Activated naive CD4-positive, alpha-beta T cell treated with anti-CD3 and anti-CD28 coated beads, Interleukin-2, amount 50 U/mL, for 72 hours (primary cell): Measurements from ENCODE around the gene SPEM3. TPM values are rescaled to one million over a fixed set of nuclear protein-coding genes. Genes with fewer than 3 reads are reported as not detected.

ENCODE experiments used
- total RNA-seq, 2 donors: library from RNA; stranded (reverse); gene quantifications; one replicate each; pipeline ENCODE4 v1.2.3, GENCODE V29; 2022

The SPEM3 gene
- total RNA-seq, 2 donors from 2014 or later, result not detected

Other genes with a start within 250 kb of the SPEM3 start
- gene ASGR1, start 249.5 kb upstream of the SPEM3 start, total RNA-seq, result 1 to 10 TPM; 2.0 to 3.9 TPM
- 10 to 100 TPM; 20.1 to 27.1 TPM for gene DLG4, start 209.0 kb upstream of the SPEM3 start, total RNA-seq
- 100 to 1,000 TPM; 360 to 445 TPM for gene ACADVL, start 208.9 kb upstream of the SPEM3 start, total RNA-seq
- gene DVL2, start 194.3 kb upstream of the SPEM3 start, total RNA-seq, result 10 to 100 TPM; 56.2 to 73.4 TPM
- gene PHF23, start 189.4 kb upstream of the SPEM3 start, total RNA-seq, result 10 to 100 TPM; 25.9 to 52.4 TPM
- 100 to 1,000 TPM; 167 to 298 TPM for gene GABARAP, start 186.4 kb upstream of the SPEM3 start, total RNA-seq
- gene CTDNEP1, start 177.1 kb upstream of the SPEM3 start, total RNA-seq, result 100 to 1,000 TPM; 171 to 179 TPM
- 10 to 100 TPM; 45.6 to 62.3 TPM for gene ELP5, start 176.6 kb upstream of the SPEM3 start, total RNA-seq
- 1 to 10 TPM in 1 of 2 donors, under 1 TPM in 1; 0.55 to 1.5 TPM for gene CLDN7, start 166.4 kb upstream of the SPEM3 start, total RNA-seq
- gene SLC2A4, start 147.1 kb upstream of the SPEM3 start, total RNA-seq, result under 1 TPM in 1 of 2 donors, not detected in 1; 0.51 TPM
- gene YBX2, start 134.2 kb upstream of the SPEM3 start, total RNA-seq, result 1 to 10 TPM in 1 of 2 donors, under 1 TPM in 1; 0.18 to 1.7 TPM
- gene EIF5A, start 121.2 kb upstream of the SPEM3 start, total RNA-seq, result 100 to 1,000 TPM; 493 to 836 TPM
- 10 to 100 TPM; 36.3 to 48.6 TPM for gene GPS2, start 113.5 kb upstream of the SPEM3 start, total RNA-seq
- 10 to 100 TPM; 24.8 to 32.7 TPM for gene NEURL4, start 99.5 kb upstream of the SPEM3 start, total RNA-seq
- 100 to 1,000 TPM; 400 to 610 TPM for gene ACAP1, start 92.3 kb upstream of the SPEM3 start, total RNA-seq
- gene KCTD11, start 76.7 kb upstream of the SPEM3 start, total RNA-seq, result 10 to 100 TPM in 1 of 2 donors, 1 to 10 TPM in 1; 3.6 to 10.1 TPM
- under 1 TPM in 1 of 2 donors, not detected in 1; 0.21 TPM for gene TMEM95, start 73.7 kb upstream of the SPEM3 start, total RNA-seq
- gene TNK1, start 47.8 kb upstream of the SPEM3 start, total RNA-seq, result 1 to 10 TPM; 2.7 to 5.3 TPM
- gene PLSCR3, start 34.3 kb upstream of the SPEM3 start, total RNA-seq, result 10 to 100 TPM; 58.2 to 77.5 TPM
- 100 to 1,000 TPM in 1 of 2 donors, 10 to 100 TPM in 1; 78.9 to 114 TPM for gene TMEM256, start 24.8 kb upstream of the SPEM3 start, total RNA-seq
- 10 to 100 TPM; 14.5 to 15.8 TPM for gene NLGN2, start 21.0 kb upstream of the SPEM3 start, total RNA-seq
- not detected for gene SPEM1, start 8.5 kb upstream of the SPEM3 start, total RNA-seq
- gene SPEM2, start 3.2 kb upstream of the SPEM3 start, total RNA-seq, result under 1 TPM in 1 of 2 donors, not detected in 1; 0.14 TPM
- gene TMEM102, start 6.6 kb downstream of the SPEM3 start, total RNA-seq, result 10 to 100 TPM in 1 of 2 donors, 1 to 10 TPM in 1; 9.2 to 13.2 TPM
- gene FGF11, start 10.7 kb downstream of the SPEM3 start, total RNA-seq, result 10 to 100 TPM in 1 of 2 donors, 1 to 10 TPM in 1; 2.6 to 35.5 TPM
- 10 to 100 TPM; 12.1 to 17.6 TPM for gene CHRNB1, start 16.2 kb downstream of the SPEM3 start, total RNA-seq
- 10 to 100 TPM; 21.8 to 26.5 TPM for gene ZBTB4, start 50.8 kb downstream of the SPEM3 start, total RNA-seq
- gene SLC35G6, start 52.6 kb downstream of the SPEM3 start, total RNA-seq, result not detected
- gene POLR2A, start 55.5 kb downstream of the SPEM3 start, total RNA-seq, result 100 to 1,000 TPM; 280 to 333 TPM
- 10 to 100 TPM; 16.4 to 18.9 TPM for gene TNFSF12, start 120.2 kb downstream of the SPEM3 start, total RNA-seq
- 1 to 10 TPM; 4.6 to 6.0 TPM for gene TNFSF13, start 129.9 kb downstream of the SPEM3 start, total RNA-seq
- 10 to 100 TPM; 42.9 to 46.3 TPM for gene SENP3, start 133.1 kb downstream of the SPEM3 start, total RNA-seq
- 10 to 100 TPM in 1 of 2 donors, 1 to 10 TPM in 1; 7.6 to 12.7 TPM for gene CD68, start 150.8 kb downstream of the SPEM3 start, total RNA-seq
- gene MPDU1, start 155.0 kb downstream of the SPEM3 start, total RNA-seq, result 10 to 100 TPM; 52.1 to 60.6 TPM
- under 1 TPM; 0.23 to 0.93 TPM for gene SOX15, start 161.2 kb downstream of the SPEM3 start, total RNA-seq
- 10 to 100 TPM; 34.7 to 66.2 TPM for gene FXR2, start 186.0 kb downstream of the SPEM3 start, total RNA-seq
- gene SAT2, start 199.0 kb downstream of the SPEM3 start, total RNA-seq, result 10 to 100 TPM; 24.4 to 49.6 TPM
- under 1 TPM in 1 of 2 donors, not detected in 1; 0.50 TPM for gene SHBG, start 201.3 kb downstream of the SPEM3 start, total RNA-seq
- gene ATP1B2, start 222.1 kb downstream of the SPEM3 start, total RNA-seq, result under 1 TPM in 1 of 2 donors, not detected in 1; 0.25 TPM